SK-N-SH (cell line): Measurements from ENCODE around the gene NAV2. TPM values are rescaled to one million over a fixed set of nuclear protein-coding genes. Genes with fewer than 3 reads are reported as not detected.
A peak's percentile ranks its signal among the peaks of the same experiment; 100 is the strongest.

Experiments
- CTCF ChIA-PET: fragments of 300-600, 350-600 bp; formaldehyde crosslinking; extraction: SDS; loops from one replicate; lab custom pipeline; 2021; lab: Yijun Ruan, JAX
- POLR2A ChIA-PET: fragments of 350-600 bp; sonication (Branson Sonifier 250); formaldehyde crosslinking; extraction: SDS; loops from one replicate; lab custom pipeline; 2020; ENCODE audit warnings: antibody characterized with exemption, inconsistent platforms; lab: Yijun Ruan, JAX
- DNase-seq: peaks from one replicate; pipeline ENCODE4 v3.0.0; 2012
- H2AFZ ChIP-seq: fragments of 200-600 bp; sonication (generic); 2 replicates; pipeline ENCODE4 v1.8.1; 2016; ENCODE audit warnings: antibody characterized with exemption, mild to moderate bottlenecking, low read depth
- H3F3A ChIP-seq: fragments of 200-600 bp; sonication (generic); replicated peaks from 2 replicates; pipeline ENCODE3; 2016; ENCODE audit warnings: antibody characterized with exemption, mild to moderate bottlenecking; ENCODE audit not compliant: insufficient read depth
- H3K27ac ChIP-seq, 2 experiments: fragments of 200-500 bp in 1 of 2; fragments of 200-600 bp in 1 of 2; sonication (Bioruptor generic) in 1 of 2; sonication (generic), shearing (Covaris generic) in 1 of 2; 2 replicates each; pipeline versions ENCODE4 v1.5.1 to v1.6.1; 2014 to 2016; ENCODE audit warnings: low read depth in 2 of 2, inconsistent platforms in 1 of 2, low read length in 1 of 2, mild to moderate bottlenecking in 1 of 2, mixed read lengths in 1 of 2
- H3K27me3 ChIP-seq: fragments of 200-600 bp; sonication (generic), shearing (Covaris generic); 2 replicates; pipeline ENCODE4 v1.6.1; 2016; ENCODE audit warnings: mixed run types; ENCODE audit not compliant: insufficient read depth
- H3K36me3 ChIP-seq, 2 experiments: fragments of 200-500 bp in 1 of 2; fragments of 200-600 bp in 1 of 2; sonication (Bioruptor generic) in 1 of 2; sonication (generic) in 1 of 2; replicated peaks in 1 of 2; 2 replicates each; pipeline versions ENCODE3 to v1.5.1; 2014 to 2016; ENCODE audit warnings: low read length in 1 of 2, mild to moderate bottlenecking in 1 of 2; ENCODE audit not compliant: insufficient read depth in 2 of 2, control insufficient read depth in 1 of 2
- H3K4me1 ChIP-seq, 2 experiments: fragments of 200-500 bp in 1 of 2; fragments of 200-600 bp in 1 of 2; sonication (Bioruptor generic) in 1 of 2; sonication (generic), shearing (Covaris generic) in 1 of 2; 2 replicates each; pipeline versions ENCODE4 v1.5.1 to v1.6.1; 2014 to 2016; ENCODE audit warnings: low read depth in 1 of 2, low read length in 1 of 2, mixed run types in 1 of 2; ENCODE audit not compliant: insufficient read depth in 2 of 2, control insufficient read depth in 1 of 2
- H3K4me2 ChIP-seq: fragments of 200-600 bp; sonication (generic), shearing (Covaris generic); 2 replicates; pipeline ENCODE4 v1.6.1; 2017; ENCODE audit warnings: mixed run types
- H3K4me3 ChIP-seq, 2 experiments: fragments of 200-500 bp in 1 of 2; fragments of 200-600 bp in 1 of 2; sonication (Bioruptor generic) in 1 of 2; sonication (generic), shearing (Covaris generic) in 1 of 2; 2 replicates each; pipeline versions ENCODE4 v1.5.1 to v1.8.1; 2014 to 2016; ENCODE audit warnings: low read depth in 2 of 2, inconsistent platforms in 1 of 2, low read length in 1 of 2, mild to moderate bottlenecking in 1 of 2, mixed read lengths in 1 of 2, moderate library complexity in 1 of 2
- H3K79me2 ChIP-seq: fragments of 200-600 bp; sonication (generic); 2 replicates; pipeline ENCODE4 v1.8.1; 2017; ENCODE audit warnings: mild to moderate bottlenecking; ENCODE audit not compliant: insufficient read depth
- H3K9ac ChIP-seq: fragments of 200-600 bp; sonication (generic); 2 replicates; pipeline ENCODE4 v1.6.1; 2017; ENCODE audit warnings: mixed run types
- H3K9me2 ChIP-seq: fragments of 200-600 bp; sonication (generic); 2 replicates; pipeline ENCODE4 v1.6.1; 2017; ENCODE audit warnings: mixed run types
- H3K9me3 ChIP-seq: fragments of 200-600 bp; sonication (generic); 2 replicates; pipeline ENCODE4 v1.6.1; 2017; ENCODE audit warnings: mixed run types, mild to moderate bottlenecking, moderate library complexity
- H4K20me1 ChIP-seq: fragments of 200-600 bp; sonication (generic); 2 replicates; pipeline ENCODE4 v1.6.1; 2017; ENCODE audit warnings: mild to moderate bottlenecking, mixed run types; ENCODE audit not compliant: insufficient read depth
- CHD2 ChIP-seq: fragments of 150-350 bp; IDR thresholded peaks from 2 replicates; pipeline ENCODE4 v1.6.1; 2018; ENCODE audit warnings: low read length; ENCODE audit not compliant: partially characterized antibody
- CTCF ChIP-seq: fragments of 200-600 bp; sonication (generic); IDR thresholded peaks from 2 replicates; pipeline ENCODE4 v1.6.1; 2017; ENCODE audit warnings: antibody characterized with exemption, mild to moderate bottlenecking, moderate library complexity
- ELF1 ChIP-seq: IDR thresholded peaks from 2 replicates; pipeline ENCODE4 v1.4.0; 2012
- EP300 ChIP-seq, 2 experiments: IDR thresholded peaks; 2 replicates each; pipeline versions ENCODE4 v1.4.0 to v1.6.1; 2012; ENCODE audit warnings: borderline replicate concordance in 1 of 2, low read depth in 1 of 2, low read length in 1 of 2
- FOXM1 ChIP-seq: IDR thresholded peaks from 2 replicates; pipeline ENCODE4 v1.4.0; 2012; ENCODE audit warnings: low read depth, mild to moderate bottlenecking
- GATA2 ChIP-seq: sonication (generic); formaldehyde crosslinking; IDR thresholded peaks from 2 replicates; pipeline ENCODE4 v1.5.0; 2020; ENCODE audit warnings: mild to moderate bottlenecking, missing genetic modification reagents
- MAX ChIP-seq: IDR thresholded peaks from 2 replicates; pipeline ENCODE4 v1.4.0; 2012; ENCODE audit warnings: low read depth
- MEF2A ChIP-seq: IDR thresholded peaks from 2 replicates; pipeline ENCODE4 v1.4.0; 2012; ENCODE audit warnings: low read depth, borderline replicate concordance
- NFIC ChIP-seq: IDR thresholded peaks from 2 replicates; pipeline ENCODE4 v1.4.0; 2012; ENCODE audit warnings: borderline replicate concordance
- POLR2AphosphoS5 ChIP-seq: IDR thresholded peaks from 2 replicates; pipeline ENCODE4 v1.6.1; 2012; ENCODE audit warnings: low read depth, low read length
- RAD21 ChIP-seq: IDR thresholded peaks from 2 replicates; pipeline ENCODE4 v1.6.1; 2012; ENCODE audit warnings: mild to moderate bottlenecking, low read length
- RFX5 ChIP-seq: IDR thresholded peaks from 2 replicates; pipeline ENCODE4 v1.6.1; 2012; ENCODE audit warnings: mild to moderate bottlenecking, improper control_type of control experiment, low read length
- SIN3A ChIP-seq: IDR thresholded peaks from 2 replicates; pipeline ENCODE4 v1.6.1; 2012; ENCODE audit warnings: low read depth, mild to moderate bottlenecking, low read length, moderate library complexity, borderline replicate concordance
- SMC3 ChIP-seq: IDR thresholded peaks from 2 replicates; pipeline ENCODE4 v1.6.1; 2012; ENCODE audit warnings: low read depth, low read length, improper control_type of control experiment
- TAF1 ChIP-seq: IDR thresholded peaks from 2 replicates; pipeline ENCODE4 v1.6.1; 2012; ENCODE audit warnings: low read depth, mild to moderate bottlenecking, low read length, moderate library complexity, borderline replicate concordance
- YY1 ChIP-seq: IDR thresholded peaks from 2 replicates; pipeline ENCODE4 v1.4.0; 2012; ENCODE audit warnings: low read depth, mild to moderate bottlenecking
- ZBTB33 ChIP-seq: IDR thresholded peaks from 2 replicates; pipeline ENCODE4 v1.4.0; 2012; ENCODE audit warnings: low read depth, borderline replicate concordance
- WGBS: methylation state at CpG from one replicate; pipeline ENCODE4 v1.1.6; 2017; ENCODE audit warnings: low lambda C conversion rate; 5-methylcytosine and 5-hydroxymethylcytosine counted together
- polyA plus RNA-seq, 3 experiments: library from polyadenylated mRNA; depleted of rRNA; stranded (reverse); fragments of >200 nt; gene quantifications; 2 replicates each; pipeline ENCODE4 v1.2.3, GENCODE V29; 2012
- TF ChIP-seq, protein P1 (sequence below): fragments of 150-350 bp; IDR thresholded peaks from 2 replicates; pipeline ENCODE4 v1.6.1; 2016; ENCODE audit warnings: mild to moderate bottlenecking, low read depth, low read length
- TF ChIP-seq, protein P2 (sequence below): IDR thresholded peaks from 2 replicates; pipeline ENCODE4; 2012

NAV2 gene
- polyA plus RNA-seq, 1 of the 3 experiments (the other 2 are of a cell fraction): 26.2 TPM

GRCh38 chr11:19918302-19919049 is 205.8 kb downstream of the NAV2 start (continued):
- no peak for TF ChIP-seq CTCF
- TF ChIP-seq POLR2AphosphoS5: no peak; the same call in 1 of the 2 replicates
- peak; percentile 29; the same call in 1 of the 2 replicates for TF ChIP-seq FOXM1
- no peak for TF ChIP-seq GATA2 (CRISPR knock-in tag)
- TF ChIP-seq, protein P1, sequence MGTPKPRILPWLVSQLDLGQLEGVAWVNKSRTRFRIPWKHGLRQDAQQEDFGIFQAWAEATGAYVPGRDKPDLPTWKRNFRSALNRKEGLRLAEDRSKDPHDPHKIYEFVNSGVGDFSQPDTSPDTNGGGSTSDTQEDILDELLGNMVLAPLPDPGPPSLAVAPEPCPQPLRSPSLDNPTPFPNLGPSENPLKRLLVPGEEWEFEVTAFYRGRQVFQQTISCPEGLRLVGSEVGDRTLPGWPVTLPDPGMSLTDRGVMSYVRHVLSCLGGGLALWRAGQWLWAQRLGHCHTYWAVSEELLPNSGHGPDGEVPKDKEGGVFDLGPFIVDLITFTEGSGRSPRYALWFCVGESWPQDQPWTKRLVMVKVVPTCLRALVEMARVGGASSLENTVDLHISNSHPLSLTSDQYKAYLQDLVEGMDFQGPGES: no peak
- TF ChIP-seq TAF1: no peak
- no peak for TF ChIP-seq CHD2
- no peak for TF ChIP-seq RFX5

DNA sequence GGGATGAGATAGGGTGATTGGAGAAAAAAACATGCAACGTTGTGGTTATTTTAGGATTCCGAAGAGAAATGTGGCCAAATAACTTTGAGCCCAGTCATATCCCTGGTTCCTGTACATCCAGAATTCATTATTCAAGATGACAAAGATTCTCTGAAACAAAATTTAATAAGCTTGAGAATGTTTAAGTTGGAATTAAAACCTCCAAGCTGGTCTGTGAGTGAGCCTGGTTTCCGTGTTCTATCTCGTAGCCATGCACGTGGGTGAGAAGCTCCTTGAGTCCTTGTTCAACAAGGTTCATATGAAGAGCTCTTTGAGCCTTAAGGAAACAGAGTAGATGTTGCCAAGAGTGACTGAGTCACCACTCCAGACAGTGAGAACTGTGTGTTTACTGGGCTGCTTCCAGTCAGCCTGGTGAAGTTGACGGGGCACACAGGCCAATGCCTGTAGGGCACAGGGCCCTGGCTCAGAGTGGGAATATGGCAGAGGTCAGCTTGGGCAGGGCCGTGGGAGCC is 206.5 kb downstream of the NAV2 start:
- H3K4me3 ChIP-seq: 0 out of 4 replicates have a peak overlapping the region, but pooled peaks of 1 of the 2 experiments have one; percentile 13
- TF ChIP-seq YY1: 0 out of 2 replicates have a peak, but pooled peaks have one; percentile 7
- no peak for TF ChIP-seq CTCF
- TF ChIP-seq EP300 (IDR thresholded peaks at IDR 0.05; ENCODE audit: borderline replicate concordance in 1 of 2, low read depth in 1 of 2, low read length in 1 of 2): peak; percentile 72 to 98
- TF ChIP-seq, protein P1: no peak
- peak; percentile 95 for TF ChIP-seq NFIC
- TF ChIP-seq MEF2A: peak; percentile 90
- TF ChIP-seq GATA2 (CRISPR knock-in tag): no peak
- TF ChIP-seq ZBTB33: no peak; the same call in 1 of the 2 replicates
- peak; percentile 95 for TF ChIP-seq MAX
- TF ChIP-seq ELF1: peak; percentile 54
- TF ChIP-seq, protein P2, sequence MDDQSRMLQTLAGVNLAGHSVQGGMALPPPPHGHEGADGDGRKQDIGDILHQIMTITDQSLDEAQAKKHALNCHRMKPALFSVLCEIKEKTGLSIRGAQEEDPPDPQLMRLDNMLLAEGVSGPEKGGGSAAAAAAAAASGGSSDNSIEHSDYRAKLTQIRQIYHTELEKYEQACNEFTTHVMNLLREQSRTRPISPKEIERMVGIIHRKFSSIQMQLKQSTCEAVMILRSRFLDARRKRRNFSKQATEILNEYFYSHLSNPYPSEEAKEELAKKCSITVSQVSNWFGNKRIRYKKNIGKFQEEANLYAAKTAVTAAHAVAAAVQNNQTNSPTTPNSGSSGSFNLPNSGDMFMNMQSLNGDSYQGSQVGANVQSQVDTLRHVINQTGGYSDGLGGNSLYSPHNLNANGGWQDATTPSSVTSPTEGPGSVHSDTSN: peak; percentile 93
- TF ChIP-seq RAD21: no peak
- peak; percentile 90; the same call in 1 of the 2 replicates for TF ChIP-seq SIN3A
- TF ChIP-seq SMC3: no peak
- TF ChIP-seq RFX5: no peak

More for the DNA sequence above, 206.5 kb downstream of the NAV2 start:
- Histone ChIP-seq H3K4me1 (peaks cover 7 to 55% of the 10 kb centered on the region in 2 experiments), H3K4me2 (peak overlapping the region; percentile 59), H4K20me1 (no peaks in the 10 kb centered on the region), H3K9me3 (no peaks in the 10 kb centered on the region), H3F3A (peaks cover 75% of the 10 kb centered on the region), H2AFZ (no peak overlapping the region), H3K9ac (peak overlapping the region; percentile 71), H3K27me3 (no peaks in the 10 kb centered on the region), H3K9me2 (no peaks in the 10 kb centered on the region), H3K27ac (peak overlapping the region; percentile 95 to 100), H3K36me3 (peaks cover 26 to 33% of the 10 kb centered on the region in 2 experiments), H3K79me2 (peaks cover 49% of the 10 kb centered on the region)
- ChIA-PET POLR2A (no interaction called here), CTCF (interaction anchor here (0.7 to 2.5 kb wide), 5 partner anchors 13 to 848 kb away, joined by 3 to 9 read pairs (median 3); no protein-coding TSS in a partner anchor)
- no peak for DNase-seq
- 11% methylated on average over 7 of the region's 7 CpGs for WGBS
